LNCAP (cell line): ENCODE results near the gene FCN3.

Source experiments
- CTCF ChIP-seq: fragments of 450-650 bp; IDR thresholded peaks from 2 replicates; pipeline ENCODE4 v1.5.1; 2017; ENCODE audit warnings: mild to moderate bottlenecking

The FCN3 gene

DNA sequence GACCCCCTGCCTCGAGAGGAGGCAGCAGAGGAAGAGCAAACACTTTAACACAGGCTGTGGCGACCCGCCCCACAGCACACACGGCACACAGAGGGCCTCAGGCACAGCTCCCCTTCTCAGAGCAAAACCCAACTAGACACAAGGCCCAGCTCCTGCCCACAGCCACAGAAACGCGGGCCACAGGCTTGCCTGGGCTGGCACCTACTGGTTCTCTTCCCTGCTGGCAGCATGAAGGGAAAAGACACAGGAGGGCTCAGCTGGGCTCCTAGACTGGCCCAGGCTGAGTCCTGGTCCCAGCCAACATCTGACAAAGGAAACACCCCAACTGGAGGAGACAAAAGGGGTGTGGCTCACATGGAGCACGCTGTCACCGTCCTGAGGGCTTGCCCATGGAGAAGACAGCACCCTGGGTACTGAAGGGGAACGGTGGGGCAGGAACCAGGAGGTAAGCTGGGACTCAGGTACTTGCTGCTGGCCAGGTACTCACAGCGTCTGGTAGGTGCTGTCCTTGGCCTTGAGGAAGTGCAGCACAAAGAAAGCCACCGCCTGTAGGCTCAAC lies 5.0 kb upstream of the FCN3 start:
- TF ChIP-seq CTCF = no peak

- no peak for TF ChIP-seq CTCF
These were observed 3.3 kb upstream of the FCN3 start for GRCh38 chr1:27377760-27378495.

DNA sequence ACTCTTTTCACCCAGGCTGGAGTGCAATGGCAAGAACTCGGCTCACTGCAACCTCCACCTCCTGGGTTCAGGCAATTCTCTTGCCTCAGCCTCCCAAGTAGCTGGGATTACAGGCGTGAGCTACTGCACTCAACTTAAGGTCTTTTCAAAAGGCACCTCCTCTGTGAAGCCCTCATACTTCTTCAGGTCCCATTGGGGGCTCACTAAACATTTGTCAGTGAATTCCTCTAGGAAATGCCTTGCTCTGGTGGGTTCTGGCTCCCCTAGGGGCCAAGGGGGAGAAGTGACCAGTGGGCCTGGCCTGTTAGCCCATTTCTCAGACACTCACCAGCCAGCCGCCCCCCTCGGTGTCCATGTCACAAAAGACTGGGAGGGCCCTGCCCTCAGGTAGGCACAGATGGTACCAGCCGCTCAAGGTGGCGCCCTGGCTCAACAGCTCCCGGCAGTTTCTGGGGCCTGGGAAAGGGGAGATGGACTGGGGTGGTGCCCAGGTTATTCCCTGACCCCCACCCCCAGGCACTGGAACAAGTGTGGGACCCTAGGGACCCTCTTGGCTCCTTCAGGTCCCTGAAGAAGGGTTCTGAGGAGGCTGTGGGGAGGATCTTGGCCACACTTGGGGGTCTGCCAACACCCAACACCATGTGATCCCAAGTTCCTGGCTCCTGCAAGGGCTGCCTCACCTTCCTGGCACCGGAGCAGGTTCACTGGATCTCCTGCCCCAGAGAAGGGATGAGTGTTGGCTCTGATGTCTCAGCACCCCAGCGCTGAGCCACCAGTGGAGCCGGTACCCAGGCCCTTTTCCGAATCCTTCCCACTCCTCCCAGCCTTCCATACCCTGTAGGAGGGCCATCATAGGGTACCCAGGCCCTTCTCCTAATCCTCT lies 1.6 kb downstream of the FCN3 start:
- no peak for TF ChIP-seq CTCF

- TF ChIP-seq CTCF = no peak
These were observed 2.4 kb downstream of the FCN3 start for GRCh38 chr1:27372022-27372807.

DNA sequence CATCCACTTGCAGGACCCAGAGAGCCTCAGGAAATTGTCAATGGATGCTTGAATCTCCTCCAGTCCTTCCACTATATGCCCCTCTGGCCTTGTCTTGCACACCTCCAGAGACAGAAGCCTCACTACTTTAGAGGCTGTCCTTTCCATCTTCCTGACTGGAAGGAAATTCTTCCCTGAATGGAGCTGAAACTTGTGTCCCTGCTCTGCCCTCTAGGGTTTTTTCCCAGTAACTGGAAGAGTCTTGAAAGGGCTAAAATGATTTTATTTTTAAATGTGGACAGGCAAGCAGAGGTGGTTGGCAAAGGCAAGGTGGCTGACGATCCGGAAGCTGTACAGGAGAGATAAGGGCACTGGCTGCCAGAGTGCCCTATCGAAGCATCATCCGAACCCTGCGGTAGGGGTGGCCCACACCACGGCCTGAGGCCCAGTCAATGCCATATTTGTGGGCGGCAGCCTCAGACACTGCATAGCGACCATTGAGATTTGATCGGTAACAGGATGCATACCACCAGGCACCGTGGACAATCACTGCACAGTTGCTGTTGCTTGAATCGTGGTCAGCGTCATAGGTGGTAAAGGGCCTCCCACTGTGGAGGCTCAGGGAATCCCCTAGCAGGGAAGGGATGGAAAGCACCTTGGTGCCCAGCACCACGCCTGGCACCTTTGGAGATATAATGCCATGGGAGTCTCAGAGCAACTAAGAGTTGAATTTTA lies 5.6 kb downstream of the FCN3 start:
- no peak for TF ChIP-seq CTCF

- TF ChIP-seq CTCF = no peak
These were observed 7.4 kb downstream of the FCN3 start for GRCh38 chr1:27367160-27367650.
